SKM-1 treated with dmso at 0.1 percent for 144 hours (cell line): Measurements from ENCODE around the gene LRRC8B.
"Not testable (repeated sequence)": the region's sequence is repeated elsewhere in the genome, so short reads cannot be mapped to it uniquely, and the experiment has no call there.

Source experiments
- DNase-seq: peaks from one replicate; lab custom pipeline; 2025; ENCODE audit not compliant: unreplicated experiment; lab: John Stamatoyannopoulos, UW

LRRC8B gene

GRCh38 chr1:89523572-89524368 lies 859 bp upstream of the LRRC8B start:
- peak; percentile 45 for DNase-seq

- DNase-seq = peak; percentile 18
These were observed 683 bp downstream of the LRRC8B start for GRCh38 chr1:89525169-89525855.

GRCh38 chr1:89527256-89527655 lies 2.6 kb downstream of the LRRC8B start:
- DNase-seq = no peak

GRCh38 chr1:89527750-89528381 lies 3.2 kb downstream of the LRRC8B start:
- no peak for DNase-seq

GRCh38 chr1:89528382-89528780 lies 3.8 kb downstream of the LRRC8B start:
- no peak for DNase-seq

GRCh38 chr1:89529196-89529595 lies 4.6 kb downstream of the LRRC8B start:
- DNase-seq = no peak

GRCh38 chr1:89530444-89531089 lies 5.9 kb downstream of the LRRC8B start:
- no peak for DNase-seq

- DNase-seq = no peak
These were observed 7.0 kb downstream of the LRRC8B start for GRCh38 chr1:89531480-89532139.

GRCh38 chr1:89532228-89532627 lies 7.6 kb downstream of the LRRC8B start:
- DNase-seq = no peak

- no peak for DNase-seq
These were observed 8.2 kb downstream of the LRRC8B start for GRCh38 chr1:89532866-89533265.

GRCh38 chr1:89535537-89535936 lies 10.9 kb downstream of the LRRC8B start:
- no peak for DNase-seq

GRCh38 chr1:89536555-89537341 lies 12.1 kb downstream of the LRRC8B start:
- DNase-seq = no peak

- DNase-seq = peak; percentile 33
These were observed 13.7 kb downstream of the LRRC8B start for GRCh38 chr1:89538361-89538760.

GRCh38 chr1:89539128-89539527 lies 14.5 kb downstream of the LRRC8B start:
- DNase-seq = no peak

- peak; percentile 26 for DNase-seq
These were observed 15.9 kb downstream of the LRRC8B start for GRCh38 chr1:89540406-89540970.

GRCh38 chr1:89542345-89542744 lies 17.7 kb downstream of the LRRC8B start:
- DNase-seq = no peak

- not testable (repeated sequence) for DNase-seq
These were observed 19.0 kb downstream of the LRRC8B start for GRCh38 chr1:89543632-89544031.

GRCh38 chr1:89545264-89546038 lies 20.8 kb downstream of the LRRC8B start:
- DNase-seq = no peak
